Endodermal cell (in vitro differentiated cells): ENCODE results near the gene DDX4. TPM values are rescaled to one million over a fixed set of nuclear protein-coding genes. Genes with fewer than 3 reads are reported as not detected.
"Not testable (repeated sequence)": the region's sequence is repeated elsewhere in the genome, so short reads cannot be mapped to it uniquely, and the experiment has no call there.

Experiments used
- DNase-seq: peaks from one replicate; pipeline ENCODE4 v3.0.0-alpha.2; 2017
- H3K27ac ChIP-seq: 2 replicates; pipeline ENCODE4 v1.5.1; 2013; ENCODE audit warnings: mild to moderate bottlenecking, low read depth, low read length, moderate library complexity
- H3K27me3 ChIP-seq: 2 replicates; pipeline ENCODE4 v1.6.1; 2013; ENCODE audit warnings: mild to moderate bottlenecking, low read length, moderate library complexity; ENCODE audit not compliant: insufficient read depth, control insufficient read depth, poor library complexity, severe bottlenecking
- H3K36me3 ChIP-seq: 2 replicates; pipeline ENCODE4 v1.7.0; 2013; ENCODE audit warnings: mild to moderate bottlenecking, low read length, moderate library complexity; ENCODE audit not compliant: control insufficient read depth, insufficient read depth
- H3K4me1 ChIP-seq: one replicate; pipeline ENCODE4 v1.7.0; 2013; ENCODE audit warnings: low read length; ENCODE audit not compliant: control insufficient read depth, insufficient read depth
- H3K4me3 ChIP-seq: 2 replicates; pipeline ENCODE4 v1.5.1; 2013; ENCODE audit warnings: mild to moderate bottlenecking, low read length, moderate library complexity
- H3K9ac ChIP-seq: 2 replicates; pipeline ENCODE4 v1.6.1; 2013; ENCODE audit warnings: mild to moderate bottlenecking, low read length, moderate library complexity; ENCODE audit not compliant: poor library complexity, severe bottlenecking; ENCODE audit errors: extremely low read depth
- H3K9me3 ChIP-seq: 2 replicates; pipeline ENCODE4 v1.6.1; 2013; ENCODE audit warnings: mild to moderate bottlenecking, low read length, moderate library complexity; ENCODE audit not compliant: control insufficient read depth
- H3K27ac Mint-ChIP-seq: 2 replicates; pipeline ENCODE4 v1.8.0; 2020; ENCODE audit warnings: mixed read lengths
- H3K27me3 Mint-ChIP-seq: 2 replicates; pipeline ENCODE4 v1.8.0; 2021; ENCODE audit warnings: mild to moderate bottlenecking, mixed read lengths; ENCODE audit not compliant: insufficient read depth
- H3K36me3 Mint-ChIP-seq: 2 replicates; pipeline ENCODE4 v1.8.0; 2020; ENCODE audit warnings: low read depth, mixed read lengths
- H3K4me1 Mint-ChIP-seq: 2 replicates; pipeline ENCODE4 v1.8.0; 2020; ENCODE audit warnings: mixed read lengths
- H3K4me3 Mint-ChIP-seq: 2 replicates; pipeline ENCODE4 v1.8.0; 2020; ENCODE audit warnings: mild to moderate bottlenecking, moderate library complexity, mixed read lengths
- H3K9me3 Mint-ChIP-seq: 2 replicates; pipeline ENCODE4 v1.8.0; 2020; ENCODE audit warnings: mild to moderate bottlenecking, mixed read lengths
- WGBS, 2 experiments: methylation state at CpG; one replicate each; pipeline versions ENCODE4 v1.1.5 to v1.1.7; 2013; ENCODE audit warnings: missing lambda C conversion rate in 2 of 2, mixed read lengths in 1 of 2; ENCODE audit not compliant: insufficient coverage in 1 of 2, insufficient read length in 1 of 2; 5-methylcytosine and 5-hydroxymethylcytosine counted together
- total RNA-seq, 2 donors: library from RNA; stranded (reverse); fragmentation: NEBNext Ultra II Directional in 1 of 2; extraction: Animal tissue kit (Norgen Biotek cat#: 25700) in 1 of 2; gene quantifications; 2 replicates in 1 of 2; 3 replicates in 1 of 2; pipeline ENCODE4 v1.2.1, GENCODE V29; 2021
- TF ChIP-seq, protein P1 (sequence below): fragments of 200-600 bp; sonication (generic); conservative IDR thresholded peaks from 2 replicates; pipeline ENCODE4 v1.5.0; 2021; ENCODE audit warnings: antibody characterized with exemption, mild to moderate bottlenecking

DDX4 gene
- total RNA-seq, 2 donors from 2014 or later: not detected

DNA sequence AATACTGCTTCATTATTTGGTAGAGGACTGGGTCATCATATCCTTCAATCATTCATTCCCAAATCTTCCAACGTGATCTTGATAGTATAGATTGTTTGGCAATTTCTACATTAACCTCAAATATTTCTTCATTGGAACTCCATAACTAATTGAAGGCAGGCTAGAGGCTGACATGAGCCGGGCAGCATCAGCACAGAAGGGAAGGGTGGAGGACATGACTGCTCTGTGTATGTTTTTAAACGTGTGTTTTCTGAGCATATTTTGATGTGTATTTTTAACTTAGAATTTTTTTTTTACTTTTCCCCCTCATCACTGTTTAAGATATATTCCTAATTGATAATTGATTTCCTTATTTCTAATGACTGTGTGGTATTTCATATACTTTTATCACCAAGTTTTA, 12.6 kb downstream of the DDX4 start:
- TF ChIP-seq, protein P1, sequence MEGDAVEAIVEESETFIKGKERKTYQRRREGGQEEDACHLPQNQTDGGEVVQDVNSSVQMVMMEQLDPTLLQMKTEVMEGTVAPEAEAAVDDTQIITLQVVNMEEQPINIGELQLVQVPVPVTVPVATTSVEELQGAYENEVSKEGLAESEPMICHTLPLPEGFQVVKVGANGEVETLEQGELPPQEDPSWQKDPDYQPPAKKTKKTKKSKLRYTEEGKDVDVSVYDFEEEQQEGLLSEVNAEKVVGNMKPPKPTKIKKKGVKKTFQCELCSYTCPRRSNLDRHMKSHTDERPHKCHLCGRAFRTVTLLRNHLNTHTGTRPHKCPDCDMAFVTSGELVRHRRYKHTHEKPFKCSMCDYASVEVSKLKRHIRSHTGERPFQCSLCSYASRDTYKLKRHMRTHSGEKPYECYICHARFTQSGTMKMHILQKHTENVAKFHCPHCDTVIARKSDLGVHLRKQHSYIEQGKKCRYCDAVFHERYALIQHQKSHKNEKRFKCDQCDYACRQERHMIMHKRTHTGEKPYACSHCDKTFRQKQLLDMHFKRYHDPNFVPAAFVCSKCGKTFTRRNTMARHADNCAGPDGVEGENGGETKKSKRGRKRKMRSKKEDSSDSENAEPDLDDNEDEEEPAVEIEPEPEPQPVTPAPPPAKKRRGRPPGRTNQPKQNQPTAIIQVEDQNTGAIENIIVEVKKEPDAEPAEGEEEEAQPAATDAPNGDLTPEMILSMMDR: no peak
- Histone ChIP-seq H3K27me3 (no peaks in the 10 kb centered on the region), H3K27ac (no peak overlapping the region), H3K9me3 (no peaks in the 10 kb centered on the region), H3K4me3 (no peak overlapping the region), H3K9ac (no peak overlapping the region), H3K36me3 (no peaks in the 10 kb centered on the region), H3K4me1 (no peaks in the 10 kb centered on the region)
- Mint-ChIP-seq H3K4me1 (no peaks in the 10 kb centered on the region), H3K4me3 (no peak overlapping the region), H3K27ac (no peak overlapping the region), H3K36me3 (no peaks in the 10 kb centered on the region), H3K27me3 (no peaks in the 10 kb centered on the region), H3K9me3 (no peaks in the 10 kb centered on the region)
- no peak for DNase-seq
- whole genome bisulfite sequencing, 2 experiments: 93% methylated on average over 1 of the region's 3 CpGs; no CpG with 5 or more reads in 1 of the 2 experiments

DNA sequence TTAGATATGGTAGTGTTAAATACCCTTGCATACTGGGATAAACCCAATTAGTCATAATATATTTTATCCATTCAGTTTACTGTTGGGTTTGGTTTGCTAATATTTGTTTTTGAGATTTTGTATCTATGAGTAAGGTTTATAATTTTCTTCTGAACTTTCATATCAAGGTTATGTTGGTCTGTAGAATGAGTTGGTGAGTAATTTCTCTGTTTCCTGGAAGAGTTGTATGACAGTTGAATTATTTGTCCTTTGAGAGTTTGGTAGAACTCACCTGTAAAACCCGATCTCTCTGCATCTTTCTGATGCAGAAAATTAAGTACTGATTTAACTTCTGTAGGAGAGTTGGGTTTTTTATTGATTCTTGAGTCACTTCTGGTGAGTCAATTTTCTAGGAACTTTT, 20.4 kb downstream of the DDX4 start:
- no peaks in the 10 kb centered on the region for H3K9me3 Mint-ChIP-seq
- no peaks in the 10 kb centered on the region for H3K9me3 ChIP-seq
- H3K27ac Mint-ChIP-seq: no peak overlapping the region
- no peak overlapping the region for H3K27ac ChIP-seq
- DNase-seq: no peak
- H3K27me3 ChIP-seq: no peaks in the 10 kb centered on the region
- H3K4me3 Mint-ChIP-seq: no peak overlapping the region
- WGBS, 2 experiments: 100% methylated on average over 1 of the region's 1 CpG; no CpG with 5 or more reads in 1 of the 2 experiments
- no peaks in the 10 kb centered on the region for H3K4me1 ChIP-seq
- TF ChIP-seq, protein P1: no peak
- H3K9ac ChIP-seq: no peak overlapping the region
- peaks cover 2% of the 10 kb centered on the region for H3K4me1 Mint-ChIP-seq
- no peaks in the 10 kb centered on the region for H3K36me3 Mint-ChIP-seq
- H3K4me3 ChIP-seq: no peak overlapping the region
- no peaks in the 10 kb centered on the region for H3K36me3 ChIP-seq
- H3K27me3 Mint-ChIP-seq: no peaks in the 10 kb centered on the region

DNA sequence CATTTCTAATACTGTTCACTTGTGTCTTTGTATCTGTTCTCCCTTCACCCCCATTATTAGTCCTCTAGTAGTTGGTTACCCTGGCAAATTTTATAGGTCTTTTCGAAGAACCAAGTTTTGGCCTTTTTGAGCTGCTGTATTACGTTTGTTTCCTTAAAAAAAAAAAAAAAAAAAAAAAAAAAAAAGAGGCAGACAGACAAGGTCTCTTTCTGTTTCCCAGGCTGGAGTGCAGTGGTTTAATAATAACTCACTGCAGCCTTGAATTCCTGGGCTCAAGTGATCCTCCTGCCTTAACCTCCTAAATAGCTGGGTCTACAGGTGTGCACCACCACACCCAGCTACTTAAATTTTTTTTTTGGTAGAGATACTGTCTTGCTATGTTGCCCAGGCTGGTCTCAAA, 20.9 kb downstream of the DDX4 start:
- H3K27ac ChIP-seq: no peak overlapping the region
- Mint-ChIP-seq H3K27ac (no peak overlapping the region), H3K4me3 (no peak overlapping the region), H3K4me1 (peaks cover 2% of the 10 kb centered on the region), H3K9me3 (no peaks in the 10 kb centered on the region), H3K36me3 (no peaks in the 10 kb centered on the region), H3K27me3 (no peaks in the 10 kb centered on the region)
- no peak overlapping the region for H3K9ac ChIP-seq
- H3K27me3 ChIP-seq: no peaks in the 10 kb centered on the region
- no peaks in the 10 kb centered on the region for H3K9me3 ChIP-seq
- 75 to 90% methylated on average over 1 to 2 of the region's 2 CpGs for WGBS, 2 experiments
- no peak overlapping the region for H3K4me3 ChIP-seq
- no peaks in the 10 kb centered on the region for H3K36me3 ChIP-seq
- H3K4me1 ChIP-seq: no peaks in the 10 kb centered on the region
- TF ChIP-seq, protein P1: no peak
- DNase-seq: no peak

DNA sequence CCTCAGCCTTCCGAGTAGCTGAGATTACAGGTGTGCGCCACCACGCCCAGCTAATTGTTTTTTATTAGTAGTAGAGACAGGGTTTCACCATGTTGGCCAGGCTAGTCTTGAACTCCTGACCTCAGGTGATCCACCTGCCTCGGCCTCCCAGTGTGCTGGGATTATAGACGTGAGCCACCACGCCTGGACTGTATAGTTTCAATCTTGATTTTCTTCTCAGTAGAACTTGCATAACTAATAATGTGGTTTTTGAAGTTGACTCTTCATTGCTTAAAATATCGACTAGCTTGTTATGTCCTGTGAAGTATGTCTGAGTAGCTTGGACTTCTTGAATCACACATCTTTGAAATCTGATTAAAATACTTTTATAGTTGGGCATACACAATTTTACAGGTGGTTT, 23.9 kb downstream of the DDX4 start:
- H3K27me3 ChIP-seq, H3K4me1 Mint-ChIP-seq, H3K27me3 Mint-ChIP-seq, H3K27ac ChIP-seq, H3K4me3 Mint-ChIP-seq, H3K4me1 ChIP-seq, H3K27ac Mint-ChIP-seq, DNase-seq, H3K4me3 ChIP-seq, H3K36me3 ChIP-seq, H3K36me3 Mint-ChIP-seq, H3K9me3 Mint-ChIP-seq, H3K9me3 ChIP-seq, H3K9ac ChIP-seq: not testable (repeated sequence)
- WGBS, 2 experiments: 92 to 93% methylated on average over 3 to 7 of the region's 7 CpGs
